Mesenchymal stem cell (in vitro differentiated cells and primary cell): ENCODE measurements around the gene ATAD1.
"Not testable (repeated sequence)": the region's sequence is repeated elsewhere in the genome, so short reads cannot be mapped to it uniquely, and the experiment has no call there.

Experiments
- DNase-seq: peaks from one replicate; pipeline ENCODE4 v3.0.0-alpha.2; 2013
- H2AFZ ChIP-seq: one replicate; pipeline ENCODE4 v1.6.1; 2013; ENCODE audit warnings: low read depth, mild to moderate bottlenecking, control low read depth, inconsistent platforms, low read length, moderate library complexity
- H2AK5ac ChIP-seq: 2 replicates; pipeline ENCODE4 v1.6.1; 2013; ENCODE audit warnings: low read length, moderate library complexity, mild to moderate bottlenecking, inconsistent platforms; ENCODE audit not compliant: severe bottlenecking
- H2BK120ac ChIP-seq: one replicate; pipeline ENCODE4 v1.6.1; 2013; ENCODE audit warnings: low read depth, mild to moderate bottlenecking, inconsistent platforms, low read length, moderate library complexity
- H2BK12ac ChIP-seq, 2 experiments: one replicate each; pipeline ENCODE4 v1.6.1; 2013; ENCODE audit warnings: inconsistent platforms in 2 of 2, low read length in 2 of 2, mild to moderate bottlenecking in 2 of 2, moderate library complexity in 2 of 2, control low read depth in 1 of 2
- H2BK15ac ChIP-seq: one replicate; pipeline ENCODE4 v1.6.1; 2013; ENCODE audit warnings: mild to moderate bottlenecking, low read depth, inconsistent platforms; ENCODE audit not compliant: poor library complexity, severe bottlenecking
- H2BK5ac ChIP-seq: 2 replicates; pipeline ENCODE4 v1.6.1; 2013; ENCODE audit warnings: low read depth, mild to moderate bottlenecking, low read length, control low read depth, inconsistent platforms; ENCODE audit not compliant: poor library complexity, severe bottlenecking
- H3K14ac ChIP-seq, 2 experiments: one replicate each; pipeline ENCODE4 v1.6.1; 2013; ENCODE audit warnings: inconsistent platforms in 2 of 2, low read length in 2 of 2, control low read depth in 1 of 2, mild to moderate bottlenecking in 1 of 2, moderate library complexity in 1 of 2
- H3K18ac ChIP-seq, 2 experiments: one replicate each; pipeline ENCODE4 v1.6.1; 2013; ENCODE audit warnings: inconsistent platforms in 2 of 2, low read length in 2 of 2, control low read depth in 1 of 2, low read depth in 1 of 2, mild to moderate bottlenecking in 1 of 2
- H3K23ac ChIP-seq, 2 experiments: one replicate each; pipeline ENCODE4 v1.6.1; 2013; ENCODE audit warnings: inconsistent platforms in 2 of 2, low read length in 2 of 2, mild to moderate bottlenecking in 2 of 2, moderate library complexity in 2 of 2, control low read depth in 1 of 2
- H3K27ac ChIP-seq: 2 replicates; pipeline ENCODE4 v1.5.1; 2013; ENCODE audit warnings: mild to moderate bottlenecking, moderate library complexity, low read length, control low read depth, inconsistent platforms; ENCODE audit not compliant: poor library complexity, severe bottlenecking
- H3K27me3 ChIP-seq, 2 experiments: 2 replicates each; pipeline versions ENCODE4 v1.6.1 to v1.7.0; 2013; ENCODE audit warnings: low read length in 2 of 2, mild to moderate bottlenecking in 2 of 2, moderate library complexity in 2 of 2, control low read depth in 1 of 2, inconsistent platforms in 1 of 2; ENCODE audit not compliant: control insufficient read depth in 1 of 2, insufficient read depth in 1 of 2
- H3K36me3 ChIP-seq, 2 experiments: 2 replicates each; pipeline versions ENCODE4 v1.6.1 to v1.7.0; 2013; ENCODE audit warnings: low read length in 2 of 2, control low read depth in 1 of 2, inconsistent platforms in 1 of 2, low read depth in 1 of 2, mild to moderate bottlenecking in 1 of 2; ENCODE audit not compliant: insufficient read depth in 2 of 2, control insufficient read depth in 1 of 2
- H3K4ac ChIP-seq, 2 experiments: one replicate each; pipeline ENCODE4 v1.6.1; 2013; ENCODE audit warnings: inconsistent platforms in 2 of 2, low read length in 2 of 2, mild to moderate bottlenecking in 2 of 2, moderate library complexity in 2 of 2, control low read depth in 1 of 2, low read depth in 1 of 2
- H3K4me1 ChIP-seq: 2 replicates; pipeline ENCODE4 v1.6.1; 2013; ENCODE audit warnings: low read depth, low read length, control low read depth; ENCODE audit not compliant: control insufficient read depth, insufficient read depth
- H3K4me2 ChIP-seq: 2 replicates; pipeline ENCODE4 v1.6.1; 2013; ENCODE audit warnings: low read length, mild to moderate bottlenecking, inconsistent platforms; ENCODE audit not compliant: poor library complexity, severe bottlenecking
- H3K4me3 ChIP-seq, 2 experiments: 2 replicates each; pipeline versions ENCODE4 v1.5.1 to v1.7.0; 2013; ENCODE audit warnings: low read length in 2 of 2, mild to moderate bottlenecking in 2 of 2, control low read depth in 1 of 2, low read depth in 1 of 2; ENCODE audit not compliant: insufficient read depth in 1 of 2
- H3K79me1 ChIP-seq: replicated peaks from 2 replicates; pipeline ENCODE4 v1.6.1; 2013; ENCODE audit warnings: mild to moderate bottlenecking, control low read depth, low read length, inconsistent platforms; ENCODE audit not compliant: poor library complexity, severe bottlenecking
- H3K9ac ChIP-seq: 2 replicates; pipeline ENCODE4 v1.7.0; 2013; ENCODE audit warnings: mild to moderate bottlenecking, low read length, moderate library complexity
- H3K9me3 ChIP-seq: 2 replicates; pipeline ENCODE4 v1.7.0; 2013; ENCODE audit warnings: mild to moderate bottlenecking, low read length; ENCODE audit not compliant: control insufficient read depth
- H4K8ac ChIP-seq: one replicate; pipeline ENCODE4 v1.6.1; 2013; ENCODE audit warnings: inconsistent platforms, mild to moderate bottlenecking, low read length, moderate library complexity
- H4K91ac ChIP-seq: one replicate; pipeline ENCODE4 v1.6.1; 2013; ENCODE audit warnings: mild to moderate bottlenecking, low read length, inconsistent platforms
- WGBS: methylation state at CpG from one replicate; pipeline ENCODE4 v1.1.7; 2013; ENCODE audit warnings: mixed read lengths; 5-methylcytosine and 5-hydroxymethylcytosine counted together

The ATAD1 gene

DNA sequence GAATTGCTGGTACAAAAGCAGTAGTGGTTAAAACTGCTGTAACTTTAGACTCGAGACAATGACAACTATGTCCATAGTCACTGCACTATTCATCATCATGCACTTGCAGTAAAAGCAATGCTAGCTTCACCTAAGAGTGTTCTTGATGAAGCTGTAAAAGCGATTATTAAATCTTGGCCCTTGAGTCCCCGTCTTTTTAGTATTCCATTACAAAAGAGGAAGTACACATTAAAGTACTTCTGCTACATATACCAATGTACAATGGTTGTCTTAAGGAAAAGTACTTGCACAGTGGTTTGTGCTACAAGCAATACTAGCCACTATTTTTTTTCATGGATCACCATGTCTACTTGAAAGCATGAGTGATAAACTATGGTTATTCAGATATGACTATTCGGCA lies 78.3 kb downstream of the ATAD1 start:
- Histone ChIP-seq H2BK12ac (no peak overlapping the region), H3K23ac (no peak overlapping the region), H3K79me1 (no peaks in the 10 kb centered on the region), H3K9ac (peak overlapping the region; percentile 30), H2BK5ac (no peak overlapping the region), H3K4me3 (no peak overlapping the region), H2BK15ac (no peak overlapping the region), H3K4ac (no peak overlapping the region), H3K27me3 (no peaks in the 10 kb centered on the region), H3K36me3 (peaks cover 4 to 21% of the 10 kb centered on the region in 2 experiments), H3K9me3 (no peaks in the 10 kb centered on the region), H4K91ac (no peak overlapping the region), H3K14ac (no peak overlapping the region), H3K4me1 (peaks cover 2% of the 10 kb centered on the region), H3K27ac (no peak overlapping the region), H3K18ac (no peak overlapping the region), H3K4me2 (no peak overlapping the region), H2AFZ (no peak overlapping the region), H2BK120ac (no peak overlapping the region), H2AK5ac (no peak overlapping the region), H4K8ac (no peak overlapping the region)
- 94% methylated on average over 2 of the region's 4 CpGs for WGBS
- DNase-seq, result no peak

DNA sequence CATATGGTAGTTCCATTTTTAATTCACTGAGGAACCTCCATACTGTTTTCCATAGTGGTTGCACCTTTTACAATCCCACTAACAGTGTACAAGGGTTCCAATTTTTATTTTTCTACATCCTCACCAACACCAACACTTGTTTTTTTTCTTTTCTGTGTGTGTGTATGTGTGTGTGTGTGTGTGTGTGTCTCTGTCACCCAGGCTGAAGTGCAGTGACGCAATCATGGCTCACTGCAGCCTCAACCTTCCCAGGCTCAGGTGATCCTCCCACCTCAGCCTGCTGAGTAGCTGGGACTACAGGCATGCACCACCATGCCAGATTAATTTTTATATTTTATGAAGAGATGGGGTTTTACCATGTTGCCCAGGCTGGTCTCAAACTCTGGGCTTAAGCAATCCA lies 79.8 kb downstream of the ATAD1 start:
- not testable (repeated sequence) for H2AK5ac ChIP-seq, H3K14ac ChIP-seq, H3K9ac ChIP-seq, H2AFZ ChIP-seq, H4K91ac ChIP-seq, DNase-seq, H3K4me3 ChIP-seq, H3K9me3 ChIP-seq, H3K27ac ChIP-seq, H3K27me3 ChIP-seq, H2BK12ac ChIP-seq, H2BK5ac ChIP-seq, H3K4me2 ChIP-seq, H3K4ac ChIP-seq, H3K23ac ChIP-seq, H3K79me1 ChIP-seq, H4K8ac ChIP-seq, H2BK120ac ChIP-seq, H3K36me3 ChIP-seq, H3K18ac ChIP-seq, H2BK15ac ChIP-seq, H3K4me1 ChIP-seq
- WGBS, result no CpG with 5 or more reads among the region's 1 CpG

- no peak overlapping the region for H3K27ac ChIP-seq
- H3K4ac ChIP-seq, result no peak overlapping the region
- H2BK12ac ChIP-seq, result no peak overlapping the region
- DNase-seq, result peak; percentile 64
- no peak overlapping the region for H4K91ac ChIP-seq
- WGBS, result 34% methylated on average over 4 of the region's 7 CpGs
- H3K36me3 ChIP-seq, result peaks cover 0 to 28% of the 10 kb centered on the region in 2 experiments
- H3K4me2 ChIP-seq, result peak overlapping the region; percentile 55
- H2AK5ac ChIP-seq, result no peak overlapping the region
- no peak overlapping the region for H2BK15ac ChIP-seq
- no peak overlapping the region for H2BK120ac ChIP-seq
- no peak overlapping the region for H2BK5ac ChIP-seq
- no peak overlapping the region for H3K23ac ChIP-seq
- H3K9ac ChIP-seq, result peak overlapping the region; percentile 11
- no peaks in the 10 kb centered on the region for H3K9me3 ChIP-seq
- H3K4me1 ChIP-seq, result peaks cover 2% of the 10 kb centered on the region
- H3K14ac ChIP-seq, result no peak overlapping the region
- no peak overlapping the region for H3K18ac ChIP-seq
- no peak overlapping the region for H2AFZ ChIP-seq
- no peaks in the 10 kb centered on the region for H3K79me1 ChIP-seq
- no peak overlapping the region for H4K8ac ChIP-seq
- no peaks in the 10 kb centered on the region for H3K27me3 ChIP-seq
- no peak overlapping the region for H3K4me3 ChIP-seq
These were observed 82.8 kb downstream of the ATAD1 start for GRCh38 chr10:87734987-87735827.

DNA sequence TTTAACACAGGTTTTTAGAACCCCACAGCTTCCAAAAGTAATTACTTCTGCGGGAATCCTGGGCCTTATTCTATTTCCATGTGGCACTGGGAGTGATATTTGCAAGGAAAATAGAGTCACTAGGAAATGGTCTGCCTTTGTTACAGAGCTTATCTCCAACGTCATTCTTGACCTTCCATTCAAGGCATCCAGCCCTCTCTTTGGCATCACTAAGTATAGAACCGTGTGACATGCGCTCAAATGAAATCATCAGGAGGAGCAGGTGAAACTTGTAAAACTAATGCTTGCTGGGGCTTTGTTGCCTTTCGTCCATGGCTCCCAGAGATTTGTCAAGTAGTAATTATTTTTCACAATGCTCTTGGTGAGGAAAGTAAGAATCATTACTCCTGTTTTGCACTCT lies 84.9 kb downstream of the ATAD1 start:
- H3K23ac ChIP-seq, result no peak overlapping the region
- no peak overlapping the region for H2AK5ac ChIP-seq
- no peak overlapping the region for H4K8ac ChIP-seq
- H3K27ac ChIP-seq, result no peak overlapping the region
- no peak overlapping the region for H2BK15ac ChIP-seq
- H3K4me3 ChIP-seq, result no peak overlapping the region
- no peak overlapping the region for H4K91ac ChIP-seq
- H3K36me3 ChIP-seq, result peaks cover 0 to 37% of the 10 kb centered on the region in 2 experiments
- no peak overlapping the region for H2AFZ ChIP-seq
- no peak overlapping the region for H3K4me2 ChIP-seq
- no peak overlapping the region for H3K9ac ChIP-seq
- WGBS, result 97% methylated on average over 4 of the region's 5 CpGs
- DNase-seq, result no peak
- H3K9me3 ChIP-seq, result no peaks in the 10 kb centered on the region
- no peak overlapping the region for H2BK120ac ChIP-seq
- H3K14ac ChIP-seq, result no peak overlapping the region
- no peak overlapping the region for H3K18ac ChIP-seq
- H3K79me1 ChIP-seq, result no peaks in the 10 kb centered on the region
- H3K27me3 ChIP-seq, result no peaks in the 10 kb centered on the region
- no peak overlapping the region for H3K4ac ChIP-seq
- no peak overlapping the region for H2BK12ac ChIP-seq
- H3K4me1 ChIP-seq, result peaks cover 2% of the 10 kb centered on the region
- no peak overlapping the region for H2BK5ac ChIP-seq
